Measurements from ENCODE around the gene NUP188. TPM values are rescaled to one million over a fixed set of nuclear protein-coding genes. Genes with fewer than 3 reads are reported as not detected.
"Not testable (repeated sequence)": the region's sequence is repeated elsewhere in the genome, so short reads cannot be mapped to it uniquely, and the experiment has no call there.

The NUP188 gene
- total RNA-seq, 2 donors from 2014 or later = 34.6 to 88.6 TPM

GRCh38 chr9:128937310-128938165 is 10.0 kb upstream of the NUP188 start:
- 96% methylated on average over 9 of the region's 9 CpGs for WGBS
- intact Hi-C loops (cut with DNase I) = no loop called here
- DNase-seq (ENCODE audit: low spot score) = no peak
- no peaks in the 10 kb centered on the region for H3K27me3 ChIP-seq (replicated peaks; ENCODE audit: insufficient read depth)
- no peak for TF ChIP-seq POLR2AphosphoS5 (IDR thresholded peaks at IDR 0.05)
- no peak for TF ChIP-seq POLR2A (IDR thresholded peaks at IDR 0.05)
- no peak for TF ChIP-seq CTCF (IDR thresholded peaks at IDR 0.05)
- no peak overlapping the region for H3K4me3 ChIP-seq
- no peak overlapping the region for H3K27ac ChIP-seq
- no peaks in the 10 kb centered on the region for H3K9me3 ChIP-seq
- H3K36me3 ChIP-seq = no peaks in the 10 kb centered on the region
- no peaks in the 10 kb centered on the region for H3K4me1 ChIP-seq (replicated peaks)

- H3K4me1 ChIP-seq (replicated peaks) = no peaks in the 10 kb centered on the region
- no peaks in the 10 kb centered on the region for H3K9me3 ChIP-seq
- no peaks in the 10 kb centered on the region for H3K36me3 ChIP-seq
- intact Hi-C loops (cut with DNase I) = no loop called here
- H3K27ac ChIP-seq = no peak overlapping the region
- 56% methylated on average over 15 of the region's 15 CpGs for WGBS
- no peaks in the 10 kb centered on the region for H3K27me3 ChIP-seq (replicated peaks; ENCODE audit: insufficient read depth)
- DNase-seq (ENCODE audit: low spot score) = no peak
- TF ChIP-seq POLR2AphosphoS5 (IDR thresholded peaks at IDR 0.05) (no peak), POLR2A (IDR thresholded peaks at IDR 0.05) (no peak), CTCF (IDR thresholded peaks at IDR 0.05) (no peak)
- H3K4me3 ChIP-seq = no peak overlapping the region
Observed at GRCh38 chr9:128940271-128940921, 7.1 kb upstream of the NUP188 start.

GRCh38 chr9:128940946-128941755 is 6.3 kb upstream of the NUP188 start:
- no peak for DNase-seq (ENCODE audit: low spot score)
- Histone ChIP-seq H3K27me3 (replicated peaks; ENCODE audit: insufficient read depth) (no peaks in the 10 kb centered on the region), H3K9me3 (no peaks in the 10 kb centered on the region), H3K4me1 (replicated peaks) (no peaks in the 10 kb centered on the region), H3K4me3 (no peak overlapping the region), H3K27ac (no peak overlapping the region), H3K36me3 (no peaks in the 10 kb centered on the region)
- intact Hi-C loops (cut with DNase I) = no loop called here
- 88% methylated on average over 12 of the region's 12 CpGs for WGBS
- no peak for TF ChIP-seq CTCF (IDR thresholded peaks at IDR 0.05)
- no peak for TF ChIP-seq POLR2A (IDR thresholded peaks at IDR 0.05)
- TF ChIP-seq POLR2AphosphoS5 (IDR thresholded peaks at IDR 0.05) = no peak

GRCh38 chr9:128943832-128944620 is 3.5 kb upstream of the NUP188 start:
- Histone ChIP-seq H3K4me3 (no peak overlapping the region), H3K27ac (no peak overlapping the region), H3K36me3 (no peaks in the 10 kb centered on the region), H3K9me3 (no peaks in the 10 kb centered on the region), H3K4me1 (replicated peaks) (peaks cover 5% of the 10 kb centered on the region), H3K27me3 (replicated peaks; ENCODE audit: insufficient read depth) (no peaks in the 10 kb centered on the region)
- TF ChIP-seq POLR2AphosphoS5 (IDR thresholded peaks at IDR 0.05) = no peak
- intact Hi-C loops (cut with DNase I) = no loop called here
- WGBS = 87% methylated on average over 7 of the region's 7 CpGs
- DNase-seq (ENCODE audit: low spot score) = no peak

- 88% methylated on average over 7 of the region's 7 CpGs for WGBS
- H3K27ac ChIP-seq; H3K9me3 ChIP-seq; H3K4me3 ChIP-seq; H3K27me3 ChIP-seq (replicated peaks; ENCODE audit: insufficient read depth); DNase-seq (ENCODE audit: low spot score); H3K4me1 ChIP-seq (replicated peaks); intact Hi-C loops (cut with DNase I); H3K36me3 ChIP-seq: not testable (repeated sequence)
Observed at GRCh38 chr9:128944966-128945365, 2.5 kb upstream of the NUP188 start.
